Aorta (tissue), 5 donors: ENCODE measurements around the gene CASR. TPM values are rescaled to one million over a fixed set of nuclear protein-coding genes. Genes with fewer than 3 reads are reported as not detected.
A peak's percentile ranks its signal among the peaks of the same experiment; 100 is the strongest.

Source experiments
- ATAC-seq: fragments of 200-7000 bp; cut with Tn5 transposase; one replicate; pipeline ENCODE4 v1.9.1; 2022; ENCODE audit warnings: moderate library complexity; ENCODE audit not compliant: low FRiP score
- DNase-seq, 2 donors: peaks; one replicate each; pipeline ENCODE4 v3.0.0-alpha.2; 2020
- H3K27ac ChIP-seq, 2 donors: one replicate each; pipeline ENCODE4 v1.5.1; 2013; ENCODE audit warnings: low read length in 2 of 2, mild to moderate bottlenecking in 2 of 2, moderate library complexity in 2 of 2, control low read depth in 1 of 2, inconsistent platforms in 1 of 2, low read depth in 1 of 2
- H3K27me3 ChIP-seq, 2 donors: one replicate each; pipeline ENCODE4 v1.6.1; 2013; ENCODE audit warnings: control low read depth in 1 of 2, low read length in 1 of 2, mild to moderate bottlenecking in 1 of 2, moderate library complexity in 1 of 2; ENCODE audit not compliant: insufficient read depth in 2 of 2, control insufficient read depth in 1 of 2
- H3K36me3 ChIP-seq, 2 donors: one replicate each; pipeline ENCODE4 v1.6.1; 2013; ENCODE audit warnings: control low read depth in 1 of 2, low read length in 1 of 2, mild to moderate bottlenecking in 1 of 2; ENCODE audit not compliant: insufficient read depth in 2 of 2, control insufficient read depth in 1 of 2
- H3K4me1 ChIP-seq, 2 donors: one replicate each; pipeline ENCODE4 v1.6.1; 2013; ENCODE audit warnings: low read length in 2 of 2, control low read depth in 1 of 2, mild to moderate bottlenecking in 1 of 2, moderate library complexity in 1 of 2; ENCODE audit not compliant: insufficient read depth in 2 of 2, control insufficient read depth in 1 of 2
- H3K4me3 ChIP-seq, 2 donors: one replicate each; pipeline ENCODE4 v1.5.1; 2013; ENCODE audit warnings: low read length in 2 of 2, control low read depth in 1 of 2, mild to moderate bottlenecking in 1 of 2
- H3K9me3 ChIP-seq: one replicate; pipeline ENCODE4 v1.6.1; 2013; ENCODE audit warnings: mild to moderate bottlenecking, low read length; ENCODE audit not compliant: control insufficient read depth
- WGBS, 2 donors: extraction: QIAGEN DNeasy Blood & Tissue Kit; methylation state at CpG; one replicate each; pipeline ENCODE4 v1.1.7; 2013; 5-methylcytosine and 5-hydroxymethylcytosine counted together
- intact Hi-C, 2 donors: fragments of 100-400 bp; cut with DNase I; formaldehyde crosslinking; loops; one replicate each; pipeline versions ENCODE4 v1.14.2 to v1.15.0; 2022
- polyA plus RNA-seq, 2 donors: library from polyadenylated mRNA; stranded (reverse); fragments of 200-250 nt; gene quantifications; one replicate each; pipeline ENCODE4 v1.2.3, GENCODE V29; 2013
- total RNA-seq, 2 donors: library from RNA; stranded (reverse); fragmentation: NEBNext Ultra II Directional; extraction: Animal tissue kit (Norgen Biotek cat#: 25700); gene quantifications; one replicate each; pipeline ENCODE4 v1.2.1, GENCODE V29; 2021
- donor health status: healthy with polysubstance abuse.
- donor health status: Bipolar disorder and iron deficiency.
- donor health status: DM: no; HTN: no; CAD: no.
- donor health status: DM: no; HTN: no; CAD: no.
- donor health status: DM: yes; HTN: yes; CAD: no.

CASR gene
- total and polyA plus RNA-seq, 4 donors = not detected

DNA sequence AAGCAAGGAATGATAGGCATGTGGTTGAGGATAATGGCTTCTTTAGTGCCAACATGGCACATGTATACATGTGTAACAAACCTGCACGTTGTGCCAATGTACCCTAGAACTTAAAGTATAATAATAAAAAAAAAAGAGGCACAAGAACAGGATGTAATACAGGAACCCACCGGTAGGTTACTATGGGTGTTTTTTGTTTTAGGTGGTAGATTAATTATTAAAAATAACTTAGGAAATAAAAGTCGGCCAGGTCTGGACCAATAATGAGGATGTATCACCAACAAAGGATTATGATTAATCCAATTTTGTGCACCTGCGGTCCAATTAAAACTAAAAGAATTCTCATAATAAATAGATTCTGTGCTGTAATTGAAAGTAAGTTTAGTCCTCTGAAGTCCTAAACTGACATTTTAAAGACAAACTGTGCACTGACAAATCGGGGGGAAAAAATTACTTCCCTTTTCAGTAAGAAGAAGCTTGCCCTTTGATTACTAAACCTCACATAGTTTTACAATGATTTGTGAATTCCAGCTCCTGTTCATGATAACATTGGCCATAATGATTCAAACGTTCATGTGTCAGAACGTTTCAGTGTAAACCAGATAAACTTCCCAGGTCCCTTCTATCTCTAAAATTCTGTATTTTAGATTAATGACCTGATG lies 62.2 kb downstream of the CASR start:
- DNase-seq (no peak), ATAC-seq (no peak)
- WGBS, 2 donors = 42 to 53% methylated on average over 7 of the region's 7 CpGs
- no peaks in the 10 kb centered on the region for H3K9me3 ChIP-seq
- no peak overlapping the region for H3K27ac ChIP-seq
- H3K4me3 ChIP-seq = peak overlapping the region in 1 of 2 donors; percentile 18
- no peaks in the 10 kb centered on the region for H3K27me3 ChIP-seq
- H3K36me3 ChIP-seq = no peaks in the 10 kb centered on the region
- H3K4me1 ChIP-seq = no peaks in the 10 kb centered on the region
- intact Hi-C loops = no loop called here

DNA sequence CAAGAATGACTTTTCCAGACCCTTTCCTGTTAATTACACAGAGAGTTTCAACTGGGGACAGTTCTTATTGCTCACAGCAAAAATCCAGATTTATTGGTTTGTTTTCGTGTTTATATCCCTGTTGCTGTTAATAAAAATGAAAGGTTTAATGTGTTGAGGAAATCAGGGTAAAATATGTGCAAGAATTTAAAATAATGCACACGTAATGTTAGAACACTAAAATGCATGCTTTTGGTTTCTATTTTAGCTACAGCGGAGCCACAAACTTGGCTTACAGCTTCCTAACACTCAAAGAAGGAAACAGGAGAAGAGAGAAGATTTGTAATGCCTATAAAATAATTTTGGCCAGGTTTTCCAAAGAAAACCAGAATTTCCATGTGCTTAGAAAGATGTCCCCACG lies 62.7 kb downstream of the CASR start:
- H3K36me3 ChIP-seq = no peaks in the 10 kb centered on the region
- no peak overlapping the region for H3K27ac ChIP-seq
- peak overlapping the region in 1 of 2 donors; percentile 18 for H3K4me3 ChIP-seq
- DNase-seq (no peak), ATAC-seq (no peak)
- no peaks in the 10 kb centered on the region for H3K4me1 ChIP-seq
- intact Hi-C loops = no loop called here
- H3K27me3 ChIP-seq = no peaks in the 10 kb centered on the region
- 23 to 31% methylated on average over 4 of the region's 4 CpGs for WGBS, 2 donors
- H3K9me3 ChIP-seq = no peaks in the 10 kb centered on the region

DNA sequence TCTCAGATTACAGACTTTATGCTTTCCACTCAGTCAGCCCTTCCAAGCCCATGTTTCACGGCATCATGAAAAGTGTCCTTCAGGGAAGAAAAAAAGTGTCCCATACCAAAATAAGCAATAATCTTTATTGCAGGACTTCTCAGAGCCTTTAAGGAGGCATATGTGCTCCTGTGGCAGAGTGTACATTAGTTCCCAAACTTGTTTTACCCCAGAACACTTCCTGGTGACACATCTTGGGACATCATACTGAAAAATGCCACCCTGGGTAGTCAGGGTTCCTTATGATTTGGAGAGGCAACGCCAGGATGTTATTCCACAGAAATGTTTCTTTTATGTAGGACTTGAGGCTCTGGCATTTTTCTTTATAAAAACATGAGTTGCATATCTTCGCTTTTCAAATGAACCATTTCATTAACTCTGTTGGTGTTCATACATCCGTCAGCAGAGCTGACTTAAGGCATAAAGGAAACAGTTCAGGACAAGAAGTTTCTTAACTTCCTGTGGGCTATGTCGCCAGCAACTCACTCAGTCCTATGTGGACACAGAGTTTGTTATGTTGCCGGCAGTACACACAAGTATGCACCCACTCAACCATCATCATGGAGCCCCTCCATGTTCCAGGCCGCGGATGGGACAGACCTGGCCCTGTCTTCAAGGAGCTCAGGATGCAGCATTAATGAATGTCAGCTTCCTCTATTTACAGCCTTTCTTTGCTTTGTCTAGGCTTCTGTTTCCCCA lies 63.8 kb downstream of the CASR start:
- H3K4me3 ChIP-seq = no peak overlapping the region
- 59% methylated on average over 8 of the region's 8 CpGs for WGBS, 2 donors
- H3K9me3 ChIP-seq = no peaks in the 10 kb centered on the region
- intact Hi-C loops = no loop called here
- H3K36me3 ChIP-seq = no peaks in the 10 kb centered on the region
- DNase-seq = no peak
- no peaks in the 10 kb centered on the region for H3K4me1 ChIP-seq
- peak; percentile 44 for ATAC-seq
- no peaks in the 10 kb centered on the region for H3K27me3 ChIP-seq
- no peak overlapping the region for H3K27ac ChIP-seq

DNA sequence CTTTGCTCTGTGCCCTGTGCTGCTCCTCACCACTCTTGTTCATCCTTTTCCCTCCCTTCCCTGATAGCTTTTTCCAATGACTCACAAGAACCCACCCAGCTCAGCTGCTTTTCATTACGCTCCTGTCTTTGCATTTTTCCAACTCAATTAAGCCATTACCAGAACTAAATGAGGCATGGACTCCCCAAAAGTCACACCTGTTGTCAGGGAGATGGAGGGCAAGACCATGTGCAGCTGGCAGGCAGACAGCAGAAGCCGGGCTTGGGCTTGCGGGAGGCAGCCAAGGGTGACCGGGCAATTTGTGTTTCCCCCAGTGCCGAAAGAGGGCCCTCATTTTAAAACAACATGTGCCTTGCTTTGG lies 64.3 kb downstream of the CASR start:
- H3K4me1 ChIP-seq = no peaks in the 10 kb centered on the region
- no peaks in the 10 kb centered on the region for H3K36me3 ChIP-seq
- 41 to 65% methylated on average over 5 of the region's 5 CpGs for WGBS, 2 donors
- intact Hi-C loops = no loop called here
- H3K4me3 ChIP-seq = no peak overlapping the region
- DNase-seq = no peak
- no peak overlapping the region for H3K27ac ChIP-seq
- no peak for ATAC-seq
- no peaks in the 10 kb centered on the region for H3K9me3 ChIP-seq
- H3K27me3 ChIP-seq = no peaks in the 10 kb centered on the region

DNA sequence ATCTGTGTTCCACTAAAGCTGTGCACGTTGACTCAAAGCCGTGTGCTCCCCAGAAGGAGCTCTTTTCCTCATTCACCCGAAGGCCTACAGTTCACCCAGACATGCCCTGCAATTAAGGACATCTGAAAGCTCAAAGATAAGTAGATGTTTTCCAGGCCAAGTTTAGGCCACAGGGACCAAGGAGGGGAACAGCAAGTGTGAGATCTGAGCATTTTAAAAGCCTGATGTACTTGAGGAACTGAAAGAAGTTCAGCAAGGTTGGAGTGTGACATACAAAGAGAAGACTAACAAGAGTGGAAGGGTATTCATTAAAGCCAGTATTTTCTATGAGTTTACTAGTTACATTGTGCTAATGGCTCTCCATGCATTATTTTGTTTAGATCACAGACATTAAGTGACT lies 68.0 kb downstream of the CASR start:
- intact Hi-C loops = no loop called here
- Histone ChIP-seq H3K9me3 (no peaks in the 10 kb centered on the region), H3K4me3 (no peak overlapping the region), H3K27ac (no peak overlapping the region), H3K27me3 (no peaks in the 10 kb centered on the region), H3K4me1 (no peaks in the 10 kb centered on the region), H3K36me3 (no peaks in the 10 kb centered on the region)
- WGBS, 2 donors = 38 to 46% methylated on average over 3 of the region's 3 CpGs
- DNase-seq (no peak), ATAC-seq (no peak)

DNA sequence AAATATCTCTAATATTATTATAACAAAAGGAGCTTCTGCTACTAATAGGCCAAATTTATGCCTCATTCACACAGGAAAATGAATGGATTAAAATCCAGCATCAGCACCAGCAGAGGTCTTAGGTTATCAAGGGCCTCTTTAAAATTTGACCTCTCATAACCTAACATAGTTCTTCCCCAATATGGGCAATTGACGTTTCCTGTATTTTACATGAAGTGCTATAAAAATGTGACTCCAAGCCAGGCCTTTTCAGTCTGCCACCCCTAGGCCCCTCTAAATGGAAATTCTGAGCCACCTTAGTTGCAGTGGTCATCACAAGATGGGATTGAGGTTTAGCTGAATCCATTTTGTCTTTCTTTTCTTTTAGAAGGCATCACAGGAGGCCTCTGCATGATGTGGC lies 70.1 kb downstream of the CASR start:
- H3K4me1 ChIP-seq = no peaks in the 10 kb centered on the region
- H3K36me3 ChIP-seq = no peaks in the 10 kb centered on the region
- H3K27me3 ChIP-seq = no peaks in the 10 kb centered on the region
- H3K4me3 ChIP-seq = no peak overlapping the region
- H3K9me3 ChIP-seq = no peaks in the 10 kb centered on the region
- ATAC-seq = no peak
- intact Hi-C loops = no loop called here
- no peak overlapping the region for H3K27ac ChIP-seq
- 73 to 81% methylated on average over 1 of the region's 1 CpG for WGBS, 2 donors
- DNase-seq = no peak

DNA sequence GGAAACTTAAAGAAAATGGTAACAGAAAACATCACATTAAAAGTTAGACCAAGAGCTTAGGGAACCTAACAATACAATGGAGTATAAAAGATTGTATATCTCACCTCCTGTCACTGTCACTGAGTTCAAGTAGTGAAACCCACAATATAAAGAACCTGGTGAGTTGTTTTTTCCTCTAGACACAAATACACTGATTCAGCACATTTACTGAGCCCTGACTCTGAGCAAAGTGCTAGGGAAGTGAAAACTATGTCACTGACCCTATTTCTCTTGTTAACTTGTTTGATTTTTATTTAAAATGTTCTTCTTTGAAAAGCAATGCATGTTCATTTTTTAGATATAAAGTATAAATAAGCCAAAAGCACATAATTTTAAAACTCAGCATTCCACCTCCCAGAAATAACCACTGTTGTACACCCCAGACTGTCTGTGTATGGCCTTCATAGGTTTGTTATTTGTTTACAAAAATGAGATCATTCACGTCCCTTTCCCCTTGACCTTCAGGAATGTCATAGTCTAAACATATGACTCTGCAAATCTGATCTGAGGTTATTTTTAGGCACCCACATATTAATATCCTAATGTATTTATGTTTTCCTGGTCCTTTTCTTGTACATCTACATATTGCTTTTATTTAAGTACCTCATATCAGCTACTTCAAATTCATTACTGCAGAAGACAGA lies 72.4 kb downstream of the CASR start:
- no peaks in the 10 kb centered on the region for H3K9me3 ChIP-seq

DNA sequence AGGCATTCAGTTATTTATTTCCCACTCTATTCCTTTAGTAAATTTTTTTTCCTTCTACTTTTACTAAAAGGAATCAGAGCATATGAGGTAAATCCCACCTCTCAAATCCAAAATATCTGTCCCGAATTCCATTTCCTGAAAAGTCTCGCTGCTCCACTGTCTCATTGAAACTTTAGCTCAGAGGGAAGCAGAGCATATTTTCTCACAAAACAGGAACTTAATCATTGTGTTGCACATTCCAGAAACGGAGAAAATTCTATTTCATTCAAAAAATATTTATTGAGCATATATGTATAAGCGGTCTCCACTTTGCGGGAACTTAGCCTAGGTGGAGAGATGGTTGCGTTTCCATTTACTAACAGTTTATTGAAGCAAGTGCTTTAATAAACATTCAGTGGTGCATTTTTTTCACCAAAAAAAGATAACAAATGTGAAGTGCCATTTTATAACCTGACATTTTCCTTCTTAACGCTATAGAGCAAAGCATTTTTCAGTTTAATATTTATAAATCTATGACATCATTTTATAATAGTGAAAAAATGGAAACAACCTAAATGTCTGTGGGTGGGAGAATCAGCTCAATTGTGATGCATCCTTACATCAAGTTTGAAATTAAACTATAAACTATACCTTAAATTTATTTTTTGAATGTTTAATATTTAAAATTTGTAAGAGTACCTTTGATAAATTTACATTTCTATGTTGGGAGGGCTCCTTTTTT lies 74.3 kb downstream of the CASR start:
- Histone ChIP-seq H3K4me3 (no peak overlapping the region), H3K36me3 (no peaks in the 10 kb centered on the region), H3K27me3 (no peaks in the 10 kb centered on the region), H3K27ac (no peak overlapping the region), H3K4me1 (no peaks in the 10 kb centered on the region), H3K9me3 (no peaks in the 10 kb centered on the region)
- no peak for ATAC-seq
- DNase-seq = no peak
- 8 to 20% methylated on average over 7 of the region's 7 CpGs for WGBS, 2 donors
- intact Hi-C loops = no loop called here

More for the DNA sequence above, 72.4 kb downstream of the CASR start:
- Histone ChIP-seq H3K4me1 (no peaks in the 10 kb centered on the region), H3K4me3 (no peak overlapping the region), H3K27ac (no peak overlapping the region), H3K36me3 (no peaks in the 10 kb centered on the region), H3K27me3 (no peaks in the 10 kb centered on the region)
- intact Hi-C loops = no loop called here
- DNase-seq = no peak
- ATAC-seq = no peak
- 16 to 23% methylated on average over 1 of the region's 1 CpG for WGBS, 2 donors
